Heart left ventricle (tissue), 13 donors: ENCODE measurements around the gene KMO.

Source experiments
- CTCF ChIP-seq, 12 donors: fragments of 200-600 bp; sonication (generic) in 4 of 12; IDR thresholded peaks; one replicate each; pipeline versions ENCODE4 v1.5.0 to v1.8.0; 2018 to 2022; ENCODE audit warnings: antibody characterized with exemption in 12 of 12, mild to moderate bottlenecking in 5 of 12
- POLR2A ChIP-seq, 2 donors: fragments of 450-650 bp; IDR thresholded peaks; one replicate each; pipeline ENCODE4 v1.6.1; 2017; ENCODE audit warnings: antibody characterized with exemption in 2 of 2, mild to moderate bottlenecking in 2 of 2, moderate library complexity in 2 of 2
- donor health status: ischemic (EF 13 %, LVEDD 7.1; RV severe dilation, severe dysfunction).
- donor health status: DM: no; HTN: yes; CAD: no.
- donor health status: DM: no; HTN: no; CAD: no.
- donor health status: ischemic (EF 25% LVEDD 6.9; RV normal size, moderate dysfunction).
- donor health status: ischemic (EF 25% LVEDD 5.7; RV mildly dilated, moderate dysfunction).
- donor health status: ischemic (EF 35%, LVEDD 5.7; RV mildly dilated, moderate dysfunction).
- donor health status: nonischemic (EF 11% LVEDD 7.7; RV severe dilation, severe dysfunction).
- donor health status: DM: yes; HTN: yes; CAD: no.
- donor health status: PGD.
- donor health status: ischemic (EF 29% LVEDD 5.4; RV normal size, mild dysfunction).
- donor health status: nonischemic (EF 23%, LVEDD 6.1; RV moderate dilation, normal function).

- no peak for TF ChIP-seq POLR2A (IDR thresholded peaks at IDR 0.05)
- TF ChIP-seq CTCF (IDR thresholded peaks at IDR 0.05): no peak
Observed at GRCh38 chr1:241639623-241640148, 107.5 kb downstream of the KMO start.
